HepG2 (cell line): ENCODE results near the gene FFAR2. TPM values are rescaled to one million over a fixed set of nuclear protein-coding genes. Genes with fewer than 3 reads are reported as not detected.

Experiments
- ATAC-seq: fragments of 200-7000 bp; cut with Tn5 transposase; 3 replicates; pipeline ENCODE4 v1.9.1; 2020; ENCODE audit warnings: mild to moderate bottlenecking, moderate library complexity
- BruUV-seq: library from RNA; stranded (reverse); fragments of 400-500 nt; replicated peaks from 2 replicates; lab custom pipeline; 2021; lab: Mats Ljungman, UMichigan
- CTCF ChIA-PET: fragments of 300-600 bp; formaldehyde crosslinking; extraction: SDS; loops from one replicate; lab custom pipeline; 2021; ENCODE audit warnings: low total read pairs, inconsistent platforms, low intra/inter-chr PET ratio; lab: Yijun Ruan, JAX
- POLR2A ChIA-PET: fragments of 350-600 bp; sonication (Branson Sonifier 250); formaldehyde crosslinking; loops from one replicate; lab custom pipeline; 2020; ENCODE audit warnings: antibody characterized with exemption, inconsistent platforms; lab: Yijun Ruan, JAX
- DNase-seq: peaks from one replicate; pipeline ENCODE4 v3.0.0-alpha.2; 2015; ENCODE audit warnings: low spot score
- FAIRE-seq: peaks from 3 replicates; lab custom pipeline; 2011; peaks lifted over from hg19 to GRCh38; lab: Jason Lieb, UNC
- H2AFZ ChIP-seq: one replicate; pipeline ENCODE4 v1.6.1; 2011; ENCODE audit warnings: low read length, inconsistent platforms
- H3K27ac ChIP-seq: fragments of 300-600 bp; 3 replicates; pipeline ENCODE4 v1.8.0; 2011; ENCODE audit warnings: mixed run types, mild to moderate bottlenecking, mixed read lengths, low read length, inconsistent platforms; ENCODE audit not compliant: insufficient read depth; ENCODE audit errors: extremely low read length
- H3K27me3 ChIP-seq, 2 experiments: fragments of 200-600 bp in 1 of 2; 2 replicates in 1 of 2; 3 replicates in 1 of 2; pipeline versions ENCODE4 v1.6.0 to v1.8.0; 2011; ENCODE audit warnings: low read length in 2 of 2, mild to moderate bottlenecking in 2 of 2, moderate library complexity in 2 of 2, inconsistent platforms in 1 of 2; ENCODE audit not compliant: insufficient read depth in 2 of 2, control insufficient read depth in 1 of 2
- H3K36me3 ChIP-seq, 2 experiments: fragments of 200-600 bp in 1 of 2; replicated peaks in 1 of 2; 2 replicates in 1 of 2; 3 replicates in 1 of 2; pipeline versions ENCODE4 v1.5.1 to v1.8.0; 2011; ENCODE audit warnings: low read length in 2 of 2, inconsistent platforms in 1 of 2; ENCODE audit not compliant: insufficient read depth in 2 of 2, control insufficient read depth in 1 of 2
- H3K4me1 ChIP-seq: 2 replicates; pipeline ENCODE4 v1.5.1; 2012; ENCODE audit warnings: low read length, inconsistent platforms; ENCODE audit not compliant: insufficient read depth
- H3K4me2 ChIP-seq: 2 replicates; pipeline ENCODE4 v1.6.0; 2011; ENCODE audit warnings: low read depth, low read length, inconsistent platforms
- H3K4me3 ChIP-seq, 3 experiments: fragments of 200-600 bp in 1 of 3; sonication (generic), shearing (Covaris generic) in 1 of 3; replicated peaks in 1 of 3; 2 replicates each; pipeline ENCODE4 v1.5.1; 2011 to 2016; ENCODE audit warnings: low read length in 3 of 3, inconsistent platforms in 2 of 3, low read depth in 2 of 3, mild to moderate bottlenecking in 2 of 3, control low read depth in 1 of 3, mixed read lengths in 1 of 3; ENCODE audit not compliant: insufficient read depth in 1 of 3
- H3K79me2 ChIP-seq: one replicate; pipeline ENCODE4 v1.6.1; 2011; ENCODE audit warnings: low read length, inconsistent platforms; ENCODE audit not compliant: insufficient read depth
- H3K9ac ChIP-seq: 2 replicates; pipeline ENCODE4 v1.6.0; 2011; ENCODE audit warnings: mild to moderate bottlenecking, low read depth, low read length, inconsistent platforms; ENCODE audit not compliant: insufficient read depth
- H3K9me3 ChIP-seq: 2 replicates; pipeline ENCODE4 v1.5.1; 2012; ENCODE audit warnings: mild to moderate bottlenecking, low read length
- H4K20me1 ChIP-seq: 2 replicates; pipeline ENCODE4 v1.6.0; 2011; ENCODE audit warnings: inconsistent platforms, mild to moderate bottlenecking, low read length, moderate library complexity; ENCODE audit not compliant: insufficient read depth
- ARID2 ChIP-seq: sonication (generic); formaldehyde crosslinking; IDR thresholded peaks from 2 replicates; pipeline ENCODE4 v1.8.1; 2022; ENCODE audit warnings: mild to moderate bottlenecking, missing genetic modification reagents, borderline replicate concordance
- KLF15 ChIP-seq: sonication (generic); formaldehyde crosslinking; IDR thresholded peaks from 2 replicates; pipeline ENCODE4 v1.8.1; 2023; ENCODE audit warnings: borderline replicate concordance, mild to moderate bottlenecking, inconsistent platforms, missing genetic modification reagents, mixed read lengths
- ZNF790 ChIP-seq: sonication (generic); formaldehyde crosslinking; IDR thresholded peaks from 2 replicates; pipeline ENCODE4 v1.8.0; 2022; ENCODE audit warnings: missing genetic modification reagents, mild to moderate bottlenecking, borderline replicate concordance
- WGBS: methylation state at CpG from one replicate; pipeline ENCODE4 v1.1.6; 2017; ENCODE audit warnings: low lambda C conversion rate; 5-methylcytosine and 5-hydroxymethylcytosine counted together
- in situ Hi-C: cut with HindIII; loops from 2 replicates; pipeline ENCODE4 v1.10.0; 2017; ENCODE audit warnings: low pct_unique_long_range_greater_than_20kb; ENCODE audit not compliant: extremely low pct_ligation_motif_present
- intact Hi-C: fragments of 100-400 bp; cut with micrococcal nuclease; formaldehyde crosslinking; loops from one replicate; pipeline ENCODE4 v1.10.0; 2022; ENCODE audit not compliant: unreplicated experiment
- polyA plus RNA-seq, 8 experiments: library from polyadenylated mRNA; depleted of rRNA in 3 of 8; stranded (reverse) in 7 of 8; unstranded in 1 of 8; fragments of >200 nt; fragmentation: Illumina TruSeq in 4 of 8; extraction: Trizol in 4 of 8; gene quantifications; 2 replicates each; pipeline versions ENCODE4 v1.2.1 to v1.2.3, GENCODE V29; 2011 to 2016; ENCODE audit warnings: low read depth in 4 of 8, missing spikeins in 1 of 8, mixed read lengths in 1 of 8; ENCODE audit not compliant: insufficient read depth in 1 of 8
- total RNA-seq, 5 experiments: library from RNA; depleted of rRNA; stranded (reverse); fragments of >200 nt; fragmentation: Illumina TruSeq; extraction: Trizol; gene quantifications; 2 replicates each; pipeline ENCODE4 v1.2.3, GENCODE V29; 2016; ENCODE audit warnings: low read depth in 1 of 5
- TF ChIP-seq, protein P1 (sequence below): sonication (generic); formaldehyde crosslinking; IDR thresholded peaks from 2 replicates; pipeline ENCODE4 v1.4.0; 2020; ENCODE audit warnings: mild to moderate bottlenecking, missing genetic modification reagents
- TF ChIP-seq, protein P2 (sequence below): sonication (generic); formaldehyde crosslinking; IDR thresholded peaks from 2 replicates; pipeline ENCODE4 v1.4.0; 2020; ENCODE audit warnings: missing genetic modification reagents

The FFAR2 gene
- total and polyA plus RNA-seq, 2 of the 13 experiments (the other 11 are each of a cell fraction or from before 2014, with no cell fraction given), result 0.12 TPM; not detected in 1

GRCh38 chr19:35410487-35410886 lies 37.6 kb upstream of the FFAR2 start (continued):
- TF ChIP-seq KLF15 (CRISPR knock-in tag) (no peak), ARID2 (CRISPR knock-in tag) (no peak), ZNF790 (CRISPR knock-in tag) (no peak)
- TF ChIP-seq, all 625 proteins: peak for 0

DNA sequence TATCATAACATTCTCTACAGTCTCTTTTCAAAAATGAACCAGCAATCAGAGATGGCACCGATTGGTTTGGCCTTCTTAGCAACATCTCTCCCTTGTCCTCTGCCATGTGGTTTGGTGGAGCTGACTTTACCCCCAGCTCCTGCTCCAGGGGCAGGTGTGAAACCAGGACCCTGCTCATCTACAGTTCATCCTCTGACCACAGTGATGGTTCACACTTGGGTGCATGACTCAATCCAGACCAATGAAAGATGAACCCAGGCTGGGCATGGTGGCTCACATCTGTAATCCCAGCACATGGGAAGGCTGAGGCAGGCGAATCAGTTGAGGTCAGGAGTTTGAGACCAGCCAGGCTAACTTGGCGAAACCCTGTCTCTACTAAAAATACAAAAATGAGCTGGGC lies 33.6 kb upstream of the FFAR2 start:
- no peaks in the 10 kb centered on the region for H3K79me2 ChIP-seq
- no peak overlapping the region for H2AFZ ChIP-seq
- TF ChIP-seq, protein P1, sequence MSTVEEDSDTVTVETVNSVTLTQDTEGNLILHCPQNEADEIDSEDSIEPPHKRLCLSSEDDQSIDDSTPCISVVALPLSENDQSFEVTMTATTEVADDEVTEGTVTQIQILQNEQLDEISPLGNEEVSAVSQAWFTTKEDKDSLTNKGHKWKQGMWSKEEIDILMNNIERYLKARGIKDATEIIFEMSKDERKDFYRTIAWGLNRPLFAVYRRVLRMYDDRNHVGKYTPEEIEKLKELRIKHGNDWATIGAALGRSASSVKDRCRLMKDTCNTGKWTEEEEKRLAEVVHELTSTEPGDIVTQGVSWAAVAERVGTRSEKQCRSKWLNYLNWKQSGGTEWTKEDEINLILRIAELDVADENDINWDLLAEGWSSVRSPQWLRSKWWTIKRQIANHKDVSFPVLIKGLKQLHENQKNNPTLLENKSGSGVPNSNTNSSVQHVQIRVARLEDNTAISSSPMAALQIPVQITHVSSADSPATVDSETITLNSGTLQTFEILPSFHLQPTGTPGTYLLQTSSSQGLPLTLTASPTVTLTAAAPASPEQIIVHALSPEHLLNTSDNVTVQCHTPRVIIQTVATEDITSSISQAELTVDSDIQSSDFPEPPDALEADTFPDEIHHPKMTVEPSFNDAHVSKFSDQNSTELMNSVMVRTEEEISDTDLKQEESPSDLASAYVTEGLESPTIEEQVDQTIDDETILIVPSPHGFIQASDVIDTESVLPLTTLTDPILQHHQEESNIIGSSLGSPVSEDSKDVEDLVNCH (CRISPR knock-in tag), result no peak
- TF ChIP-seq, protein P2, sequence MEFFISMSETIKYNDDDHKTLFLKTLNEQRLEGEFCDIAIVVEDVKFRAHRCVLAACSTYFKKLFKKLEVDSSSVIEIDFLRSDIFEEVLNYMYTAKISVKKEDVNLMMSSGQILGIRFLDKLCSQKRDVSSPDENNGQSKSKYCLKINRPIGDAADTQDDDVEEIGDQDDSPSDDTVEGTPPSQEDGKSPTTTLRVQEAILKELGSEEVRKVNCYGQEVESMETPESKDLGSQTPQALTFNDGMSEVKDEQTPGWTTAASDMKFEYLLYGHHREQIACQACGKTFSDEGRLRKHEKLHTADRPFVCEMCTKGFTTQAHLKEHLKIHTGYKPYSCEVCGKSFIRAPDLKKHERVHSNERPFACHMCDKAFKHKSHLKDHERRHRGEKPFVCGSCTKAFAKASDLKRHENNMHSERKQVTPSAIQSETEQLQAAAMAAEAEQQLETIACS, result no peak
- H3K9ac ChIP-seq, result no peak overlapping the region
- peaks cover 39% of the 10 kb centered on the region for H3K4me1 ChIP-seq
- ATAC-seq (no peak), DNase-seq (no peak), FAIRE-seq (no peak)
- no TSS peak for BruUV-seq
- H3K4me3 ChIP-seq, result no peak overlapping the region
- intact Hi-C loops (no loop called here), in situ Hi-C loops (no loop called here)
- H3K4me2 ChIP-seq, result no peak overlapping the region
- CTCF ChIA-PET, result no interaction called here
- H4K20me1 ChIP-seq, result no peaks in the 10 kb centered on the region
- peaks cover 0 to 4% of the 10 kb centered on the region in 2 experiments; a peak in 3 of 5 replicates for H3K27me3 ChIP-seq
- 40% methylated on average over 1 of the region's 3 CpGs for WGBS
- H3K36me3 ChIP-seq, result no peaks in the 10 kb centered on the region
- H3K27ac ChIP-seq, result no peak overlapping the region
- H3K9me3 ChIP-seq, result no peaks in the 10 kb centered on the region
- POLR2A ChIA-PET, result no interaction called here
